ENCODE measurements around the gene SPANXN3. TPM values are rescaled to one million over a fixed set of nuclear protein-coding genes. Genes with fewer than 3 reads are reported as not detected.
"Not testable (repeated sequence)": the region's sequence is repeated elsewhere in the genome, so short reads cannot be mapped to it uniquely, and the experiment has no call there.

Gene SPANXN3
- not detected for total RNA-seq

- H3K27me3 Mint-ChIP-seq; H3K4me1 Mint-ChIP-seq; DNase-seq; CTCF ChIA-PET; H3K27ac Mint-ChIP-seq; POLR2A ChIA-PET; intact Hi-C loops (cut with DNase I, micrococcal nuclease); H3K4me3 Mint-ChIP-seq; ATAC-seq; H3K36me3 Mint-ChIP-seq (ENCODE audit: low read depth): not testable (repeated sequence)
- peaks cover 12% of the 10 kb centered on the region for H3K9me3 Mint-ChIP-seq (ENCODE audit: low read depth)
Observed at GRCh38 chrX:143517375-143517774, at the start of gene SPANXN3. TSS of gene SPANXN3 (minus strand) at chrX:143517475. CDS start at chrX:143517391, 84 bp downstream.

DNA sequence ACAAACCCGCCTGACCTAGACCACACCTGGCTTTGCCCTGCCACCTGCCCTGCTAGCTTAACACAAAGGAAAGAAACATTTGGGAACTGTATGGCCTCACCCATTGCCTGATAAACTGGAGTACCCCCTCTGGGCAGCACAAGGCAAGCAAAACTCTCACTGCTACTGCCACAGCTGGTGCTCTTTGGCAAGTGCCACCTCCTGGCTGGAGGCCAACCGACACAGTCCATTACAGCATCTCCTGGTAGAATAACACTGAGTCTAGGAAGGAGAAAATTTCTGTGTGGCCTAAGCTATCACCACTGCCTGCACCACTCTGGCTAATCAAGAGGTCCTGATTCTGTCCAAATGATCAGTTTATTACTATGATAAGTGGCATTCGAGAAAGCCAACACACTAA, 18.9 kb upstream of the SPANXN3 start:
- Mint-ChIP-seq H3K27ac (no peak overlapping the region), H3K4me3 (no peak overlapping the region), H3K27me3 (no peaks in the 10 kb centered on the region), H3K4me1 (no peaks in the 10 kb centered on the region), H3K9me3 (ENCODE audit: low read depth) (peaks cover 1% of the 10 kb centered on the region), H3K36me3 (ENCODE audit: low read depth) (no peaks in the 10 kb centered on the region)
- DNase-seq: no peak
- no peak for ATAC-seq
- intact Hi-C loops (cut with DNase I, micrococcal nuclease): no loop called here
- ChIA-PET POLR2A (no interaction called here), CTCF (no interaction called here)

GRCh38 chrX:143502196-143502595, 15.1 kb downstream of the SPANXN3 start:
- H3K27me3 Mint-ChIP-seq; POLR2A ChIA-PET; DNase-seq; H3K27ac Mint-ChIP-seq; intact Hi-C loops (cut with DNase I, micrococcal nuclease); H3K4me1 Mint-ChIP-seq; H3K36me3 Mint-ChIP-seq (ENCODE audit: low read depth); ATAC-seq; H3K4me3 Mint-ChIP-seq; CTCF ChIA-PET: not testable (repeated sequence)
- peaks cover 13% of the 10 kb centered on the region for H3K9me3 Mint-ChIP-seq (ENCODE audit: low read depth)

GRCh38 chrX:143500751-143501150, 16.5 kb downstream of the SPANXN3 start:
- peaks cover 14% of the 10 kb centered on the region for H3K9me3 Mint-ChIP-seq (ENCODE audit: low read depth)
- H3K36me3 Mint-ChIP-seq (ENCODE audit: low read depth): no peaks in the 10 kb centered on the region
- intact Hi-C loops (cut with DNase I, micrococcal nuclease): no loop called here
- H3K4me1 Mint-ChIP-seq: no peaks in the 10 kb centered on the region
- no peak overlapping the region for H3K27ac Mint-ChIP-seq
- no peak for ATAC-seq
- POLR2A ChIA-PET: no interaction called here
- CTCF ChIA-PET: no interaction called here
- DNase-seq: no peak
- H3K4me3 Mint-ChIP-seq: no peak overlapping the region
- H3K27me3 Mint-ChIP-seq: no peaks in the 10 kb centered on the region

DNA sequence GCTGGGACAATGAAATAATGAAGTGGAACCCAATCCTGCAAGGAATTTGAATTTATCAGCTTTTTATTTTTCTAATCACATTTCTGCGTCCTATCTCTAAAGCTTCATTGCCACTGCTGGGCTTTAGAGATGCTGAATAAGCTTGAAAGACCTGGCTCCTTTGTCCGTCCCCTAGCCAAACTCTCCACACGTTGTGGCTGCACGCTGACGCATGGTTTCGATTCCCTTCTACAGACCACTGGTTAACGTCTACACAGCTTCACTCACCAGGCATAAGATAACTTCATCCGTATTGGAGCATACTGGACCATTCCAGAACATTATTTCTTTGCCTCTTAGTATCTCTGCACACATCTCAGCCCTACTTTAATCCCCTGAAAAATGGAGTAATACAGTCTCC, 31.2 kb downstream of the SPANXN3 start:
- DNase-seq: no peak
- intact Hi-C loops (cut with DNase I, micrococcal nuclease): no loop called here
- Mint-ChIP-seq H3K27me3 (no peaks in the 10 kb centered on the region), H3K4me3 (no peak overlapping the region), H3K36me3 (ENCODE audit: low read depth) (no peaks in the 10 kb centered on the region), H3K4me1 (no peaks in the 10 kb centered on the region), H3K27ac (no peak overlapping the region), H3K9me3 (ENCODE audit: low read depth) (no peaks in the 10 kb centered on the region)
- POLR2A ChIA-PET: no interaction called here
- no peak for ATAC-seq
- CTCF ChIA-PET: no interaction called here

DNA sequence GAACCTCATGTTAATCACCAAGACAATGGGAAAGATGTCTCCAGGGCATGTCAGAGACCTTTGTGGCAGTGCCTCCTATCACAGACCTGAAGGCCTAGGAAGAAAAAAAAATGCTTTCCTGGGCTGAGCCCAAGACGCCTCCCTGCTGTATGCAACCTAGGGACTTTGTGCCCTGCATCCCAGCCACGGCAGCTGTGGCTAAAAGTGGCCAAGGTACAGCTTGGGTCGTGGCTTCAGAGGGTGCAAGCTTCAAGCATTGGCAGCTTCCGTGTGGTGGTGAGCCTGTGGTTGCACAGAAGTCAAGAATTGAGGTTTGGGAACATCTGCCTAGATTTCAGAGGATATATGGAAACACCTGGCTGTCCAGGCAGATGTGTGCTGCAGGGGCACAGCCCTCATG, 40.5 kb downstream of the SPANXN3 start:
- Mint-ChIP-seq H3K27me3 (no peaks in the 10 kb centered on the region), H3K4me1 (no peaks in the 10 kb centered on the region), H3K9me3 (ENCODE audit: low read depth) (no peaks in the 10 kb centered on the region), H3K27ac (no peak overlapping the region), H3K36me3 (ENCODE audit: low read depth) (no peaks in the 10 kb centered on the region), H3K4me3 (no peak overlapping the region)
- no peak for DNase-seq
- intact Hi-C loops (cut with DNase I, micrococcal nuclease): no loop called here
- ChIA-PET CTCF (no interaction called here), POLR2A (no interaction called here)
- no peak for ATAC-seq

GRCh38 chrX:143472347-143472938, 44.8 kb downstream of the SPANXN3 start:
- intact Hi-C loops (cut with DNase I, micrococcal nuclease): no loop called here
- Mint-ChIP-seq H3K27ac (no peak overlapping the region), H3K4me1 (no peaks in the 10 kb centered on the region), H3K27me3 (no peaks in the 10 kb centered on the region), H3K4me3 (no peak overlapping the region), H3K36me3 (ENCODE audit: low read depth) (no peaks in the 10 kb centered on the region), H3K9me3 (ENCODE audit: low read depth) (no peaks in the 10 kb centered on the region)
- CTCF ChIA-PET: no interaction called here
- POLR2A ChIA-PET: no interaction called here
- no peak for ATAC-seq
- no peak for DNase-seq

GRCh38 chrX:143466130-143466529, 51.1 kb downstream of the SPANXN3 start:
- Mint-ChIP-seq H3K36me3 (ENCODE audit: low read depth) (no peaks in the 10 kb centered on the region), H3K27ac (no peak overlapping the region), H3K4me3 (no peak overlapping the region), H3K4me1 (no peaks in the 10 kb centered on the region), H3K9me3 (ENCODE audit: low read depth) (no peaks in the 10 kb centered on the region), H3K27me3 (no peaks in the 10 kb centered on the region)
- intact Hi-C loops (cut with DNase I, micrococcal nuclease): no loop called here
- no peak for ATAC-seq
- POLR2A ChIA-PET: no interaction called here
- DNase-seq: no peak
- CTCF ChIA-PET: no interaction called here

DNA sequence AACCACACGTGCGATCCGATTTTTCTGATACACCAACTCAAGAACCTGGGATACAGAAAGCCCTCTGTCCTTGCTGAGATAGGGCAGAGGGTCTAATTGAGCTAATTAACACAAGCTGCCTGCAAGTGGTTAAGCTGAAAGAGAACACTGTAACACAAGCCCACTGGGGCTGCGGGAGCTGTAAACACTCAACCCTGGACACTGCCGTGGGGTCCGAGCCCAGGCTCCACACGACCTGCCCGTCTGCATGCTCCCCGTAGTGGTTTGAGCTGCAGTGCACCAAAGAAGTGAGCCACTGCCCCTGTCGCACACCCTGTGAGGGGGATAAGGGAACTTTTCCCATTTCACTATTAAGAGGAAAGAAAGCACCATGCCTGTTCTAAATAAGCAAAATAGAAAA, 54.6 kb downstream of the SPANXN3 start:
- H3K9me3 Mint-ChIP-seq (ENCODE audit: low read depth): peaks cover 6% of the 10 kb centered on the region
- H3K4me1 Mint-ChIP-seq: no peaks in the 10 kb centered on the region
- intact Hi-C loops (cut with DNase I, micrococcal nuclease): no loop called here
- CTCF ChIA-PET: interaction anchor here (0.7 kb wide), 1 partner anchor 11 kb away, joined by 3 read pairs; no protein-coding TSS in a partner anchor
- no peak overlapping the region for H3K4me3 Mint-ChIP-seq
- no peaks in the 10 kb centered on the region for H3K36me3 Mint-ChIP-seq (ENCODE audit: low read depth)
- H3K27ac Mint-ChIP-seq: no peak overlapping the region
- no peak for ATAC-seq
- DNase-seq: no peak
- no peaks in the 10 kb centered on the region for H3K27me3 Mint-ChIP-seq
- POLR2A ChIA-PET: no interaction called here

DNA sequence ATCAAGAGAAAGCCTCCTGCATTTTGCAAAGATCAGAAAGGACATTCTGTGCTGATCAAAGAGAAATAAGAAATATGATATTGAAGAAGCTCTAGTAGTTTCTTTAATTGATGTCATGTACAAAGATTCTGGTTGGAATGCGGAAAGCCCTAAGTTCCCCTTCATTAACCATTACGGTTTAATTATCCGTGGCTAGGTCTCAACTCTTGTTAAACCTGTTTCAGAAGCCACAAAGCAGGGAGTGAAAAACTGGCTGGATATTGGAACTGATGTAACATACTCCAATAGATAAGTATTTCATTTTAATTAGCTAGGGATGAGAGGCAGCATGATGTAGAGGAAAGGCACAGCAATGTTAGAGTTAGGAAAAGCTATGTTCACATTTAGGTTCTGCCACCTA, 55.7 kb downstream of the SPANXN3 start:
- POLR2A ChIA-PET: no interaction called here
- H3K36me3 Mint-ChIP-seq (ENCODE audit: low read depth): no peaks in the 10 kb centered on the region
- no peak overlapping the region for H3K27ac Mint-ChIP-seq
- CTCF ChIA-PET: no interaction called here
- no peak overlapping the region for H3K4me3 Mint-ChIP-seq
- H3K27me3 Mint-ChIP-seq: no peaks in the 10 kb centered on the region
- no peak for ATAC-seq
- intact Hi-C loops (cut with DNase I, micrococcal nuclease): no loop called here
- H3K9me3 Mint-ChIP-seq (ENCODE audit: low read depth): peaks cover 9% of the 10 kb centered on the region
- no peak for DNase-seq
- no peaks in the 10 kb centered on the region for H3K4me1 Mint-ChIP-seq

Other genes with a start within 250 kb of the SPANXN3 start
- gene SLITRK4, start 118.6 kb upstream of the SPANXN3 start, total RNA-seq: not detected
- gene SPANXN2, start 203.3 kb upstream of the SPANXN3 start, total RNA-seq: not detected

All from activated CD4-positive, alpha-beta T cell treated with anti-CD3 and anti-CD28 coated beads for 36 hours (primary cell).